DOHH2 (cell line): ENCODE data around the gene NPAS3.

Experiments
- H3F3A ChIP-seq: fragments of 200-600 bp; sonication (generic), shearing (Covaris generic); 2 replicates; pipeline ENCODE4 v1.6.0; 2016; ENCODE audit warnings: antibody characterized with exemption, mild to moderate bottlenecking; ENCODE audit not compliant: control insufficient read depth, insufficient read depth
- H3K27ac ChIP-seq: fragments of 200-600 bp; sonication (generic); 2 replicates; pipeline ENCODE4 v1.5.1; 2014; ENCODE audit warnings: low read depth, mild to moderate bottlenecking, low read length, moderate library complexity
- H3K27me3 ChIP-seq: fragments of 200-600 bp; sonication (generic); 2 replicates; pipeline ENCODE4 v1.6.1; 2014; ENCODE audit warnings: mild to moderate bottlenecking, low read length, mixed read lengths; ENCODE audit not compliant: control insufficient read depth
- H3K36me3 ChIP-seq: fragments of 200-600 bp; sonication (generic); 2 replicates; pipeline ENCODE4 v1.6.1; 2014; ENCODE audit warnings: mild to moderate bottlenecking, low read length, moderate library complexity, mixed read lengths; ENCODE audit not compliant: control insufficient read depth
- H3K4me1 ChIP-seq: fragments of 200-600 bp; sonication (generic); 2 replicates; pipeline ENCODE4 v1.6.1; 2014; ENCODE audit warnings: mild to moderate bottlenecking, low read length, mixed read lengths; ENCODE audit not compliant: control insufficient read depth
- H3K4me2 ChIP-seq: fragments of 200-600 bp; sonication (generic); 2 replicates; pipeline ENCODE4 v1.6.0; 2014; ENCODE audit warnings: mild to moderate bottlenecking, low read length, moderate library complexity
- H3K4me3 ChIP-seq: fragments of 200-600 bp; sonication (generic); 2 replicates; pipeline ENCODE4 v1.5.1; 2014; ENCODE audit warnings: mild to moderate bottlenecking, low read length, mixed read lengths
- H3K79me2 ChIP-seq: fragments of 200-600 bp; sonication (generic); 2 replicates; pipeline ENCODE4 v1.6.1; 2014; ENCODE audit warnings: mild to moderate bottlenecking, low read length, mixed read lengths; ENCODE audit not compliant: control insufficient read depth
- H3K9me2 ChIP-seq: fragments of 200-600 bp; sonication (generic); replicated peaks from 2 replicates; pipeline ENCODE4 v1.6.1; 2014; ENCODE audit warnings: mild to moderate bottlenecking, low read length, mixed read lengths; ENCODE audit not compliant: control insufficient read depth
- H3K9me3 ChIP-seq: fragments of 200-600 bp; sonication (generic); 2 replicates; pipeline ENCODE4 v1.6.1; 2014; ENCODE audit warnings: antibody characterized with exemption, low read length, mixed read lengths; ENCODE audit not compliant: control insufficient read depth, insufficient read depth
- H4K20me1 ChIP-seq: fragments of 200-600 bp; sonication (generic); 2 replicates; pipeline ENCODE4 v1.6.0; 2014; ENCODE audit warnings: low read depth, mild to moderate bottlenecking, antibody characterized with exemption, low read length, moderate library complexity; ENCODE audit not compliant: control insufficient read depth, insufficient read depth
- EZH2phosphoT487 ChIP-seq: fragments of 200-600 bp; sonication (generic); IDR thresholded peaks from 2 replicates; pipeline ENCODE4 v1.6.1; 2017; ENCODE audit warnings: borderline replicate concordance, mild to moderate bottlenecking, antibody characterized with exemption, low read length, moderate library complexity, mixed read lengths
- TF ChIP-seq, protein P1 (sequence below): fragments of 200-600 bp; sonication (generic); IDR thresholded peaks from one replicate; pipeline ENCODE4 v1.5.1; 2014; ENCODE audit warnings: antibody characterized with exemption, mild to moderate bottlenecking, low read depth, low read length; ENCODE audit not compliant: poor library complexity, severe bottlenecking

The NPAS3 gene

DNA sequence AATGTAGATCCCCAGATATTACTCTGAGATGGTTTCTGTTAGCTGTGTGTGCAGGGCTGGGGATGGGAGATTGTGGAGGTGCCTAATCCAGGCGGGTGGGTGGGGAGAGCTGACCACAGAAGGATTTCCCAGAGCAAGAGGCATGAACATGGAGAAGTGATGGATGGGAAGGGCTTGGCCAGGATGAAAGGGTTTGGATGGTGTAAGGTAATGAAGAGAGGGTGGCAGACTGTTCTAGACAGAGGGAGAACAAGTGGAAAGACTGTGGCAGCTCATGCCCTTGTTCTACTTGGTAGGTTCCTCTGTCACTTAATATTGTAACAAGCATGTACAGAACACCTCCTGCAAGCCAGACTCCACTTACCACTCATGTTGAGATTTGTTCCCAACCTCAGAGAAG is 187.8 kb downstream of the NPAS3 start:
- TF ChIP-seq EZH2phosphoT487: no peak
- TF ChIP-seq, protein P1, sequence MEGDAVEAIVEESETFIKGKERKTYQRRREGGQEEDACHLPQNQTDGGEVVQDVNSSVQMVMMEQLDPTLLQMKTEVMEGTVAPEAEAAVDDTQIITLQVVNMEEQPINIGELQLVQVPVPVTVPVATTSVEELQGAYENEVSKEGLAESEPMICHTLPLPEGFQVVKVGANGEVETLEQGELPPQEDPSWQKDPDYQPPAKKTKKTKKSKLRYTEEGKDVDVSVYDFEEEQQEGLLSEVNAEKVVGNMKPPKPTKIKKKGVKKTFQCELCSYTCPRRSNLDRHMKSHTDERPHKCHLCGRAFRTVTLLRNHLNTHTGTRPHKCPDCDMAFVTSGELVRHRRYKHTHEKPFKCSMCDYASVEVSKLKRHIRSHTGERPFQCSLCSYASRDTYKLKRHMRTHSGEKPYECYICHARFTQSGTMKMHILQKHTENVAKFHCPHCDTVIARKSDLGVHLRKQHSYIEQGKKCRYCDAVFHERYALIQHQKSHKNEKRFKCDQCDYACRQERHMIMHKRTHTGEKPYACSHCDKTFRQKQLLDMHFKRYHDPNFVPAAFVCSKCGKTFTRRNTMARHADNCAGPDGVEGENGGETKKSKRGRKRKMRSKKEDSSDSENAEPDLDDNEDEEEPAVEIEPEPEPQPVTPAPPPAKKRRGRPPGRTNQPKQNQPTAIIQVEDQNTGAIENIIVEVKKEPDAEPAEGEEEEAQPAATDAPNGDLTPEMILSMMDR: no peak
- no peaks in the 10 kb centered on the region for H3K9me3 ChIP-seq
- no peaks in the 10 kb centered on the region for H3K27me3 ChIP-seq
- no peak overlapping the region for H3K4me2 ChIP-seq
- H3K4me3 ChIP-seq: no peak overlapping the region
- H3K79me2 ChIP-seq: no peaks in the 10 kb centered on the region
- no peaks in the 10 kb centered on the region for H3K4me1 ChIP-seq
- no peaks in the 10 kb centered on the region for H3F3A ChIP-seq
- H4K20me1 ChIP-seq: no peaks in the 10 kb centered on the region
- H3K9me2 ChIP-seq: no peaks in the 10 kb centered on the region
- no peak overlapping the region for H3K27ac ChIP-seq
- H3K36me3 ChIP-seq: no peaks in the 10 kb centered on the region

DNA sequence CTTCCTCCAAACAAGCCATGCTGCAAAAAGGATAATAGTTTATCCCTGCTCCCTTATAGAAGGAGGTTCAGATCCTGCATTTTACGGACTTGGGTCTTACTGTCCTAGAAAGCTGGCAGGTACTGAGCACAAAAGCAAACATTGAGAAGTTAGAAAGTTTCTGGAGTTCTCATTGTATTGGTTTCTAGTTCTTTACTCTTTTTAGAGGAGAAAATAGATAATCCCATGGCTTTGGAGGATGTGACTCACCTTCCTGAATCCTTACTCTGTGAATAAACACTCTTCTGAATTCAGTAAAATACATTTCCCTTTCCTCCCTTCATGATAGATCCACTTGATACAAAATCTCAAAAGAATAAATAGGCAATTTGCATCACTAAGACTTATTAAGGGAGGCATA is 188.9 kb downstream of the NPAS3 start:
- H3K79me2 ChIP-seq: no peaks in the 10 kb centered on the region
- TF ChIP-seq, protein P1: no peak
- no peak for TF ChIP-seq EZH2phosphoT487
- H3K9me2 ChIP-seq: no peaks in the 10 kb centered on the region
- H3K27ac ChIP-seq: no peak overlapping the region
- H3K36me3 ChIP-seq: no peaks in the 10 kb centered on the region
- H4K20me1 ChIP-seq: no peaks in the 10 kb centered on the region
- no peaks in the 10 kb centered on the region for H3K9me3 ChIP-seq
- H3K4me3 ChIP-seq: no peak overlapping the region
- H3K27me3 ChIP-seq: no peaks in the 10 kb centered on the region
- no peaks in the 10 kb centered on the region for H3K4me1 ChIP-seq
- no peaks in the 10 kb centered on the region for H3F3A ChIP-seq
- H3K4me2 ChIP-seq: no peak overlapping the region

DNA sequence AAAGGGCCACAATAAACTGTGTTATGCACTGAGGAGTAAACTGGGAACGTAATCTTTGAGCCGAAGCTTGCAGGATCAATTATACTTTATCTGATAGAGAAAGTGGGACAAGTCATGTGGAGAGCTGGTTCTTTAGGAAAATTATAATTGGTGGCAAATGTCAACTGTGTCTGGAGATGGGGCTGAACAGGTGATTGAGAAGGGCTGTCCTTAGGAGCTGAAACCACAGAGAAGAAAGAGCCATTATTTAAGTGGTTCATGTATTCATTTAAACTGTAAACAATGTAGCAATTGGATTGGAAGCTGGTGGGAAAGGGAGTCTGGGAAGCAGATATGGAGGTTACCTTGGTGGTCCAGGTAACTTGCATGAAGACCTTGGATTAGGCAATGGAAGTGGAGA is 193.1 kb downstream of the NPAS3 start:
- no peaks in the 10 kb centered on the region for H3K36me3 ChIP-seq
- TF ChIP-seq, protein P1: no peak
- no peaks in the 10 kb centered on the region for H3F3A ChIP-seq
- no peaks in the 10 kb centered on the region for H3K27me3 ChIP-seq
- no peaks in the 10 kb centered on the region for H3K4me1 ChIP-seq
- H3K27ac ChIP-seq: no peak overlapping the region
- no peaks in the 10 kb centered on the region for H3K9me2 ChIP-seq
- no peaks in the 10 kb centered on the region for H3K79me2 ChIP-seq
- H3K4me3 ChIP-seq: no peak overlapping the region
- no peaks in the 10 kb centered on the region for H3K9me3 ChIP-seq
- H3K4me2 ChIP-seq: no peak overlapping the region
- no peaks in the 10 kb centered on the region for H4K20me1 ChIP-seq

DNA sequence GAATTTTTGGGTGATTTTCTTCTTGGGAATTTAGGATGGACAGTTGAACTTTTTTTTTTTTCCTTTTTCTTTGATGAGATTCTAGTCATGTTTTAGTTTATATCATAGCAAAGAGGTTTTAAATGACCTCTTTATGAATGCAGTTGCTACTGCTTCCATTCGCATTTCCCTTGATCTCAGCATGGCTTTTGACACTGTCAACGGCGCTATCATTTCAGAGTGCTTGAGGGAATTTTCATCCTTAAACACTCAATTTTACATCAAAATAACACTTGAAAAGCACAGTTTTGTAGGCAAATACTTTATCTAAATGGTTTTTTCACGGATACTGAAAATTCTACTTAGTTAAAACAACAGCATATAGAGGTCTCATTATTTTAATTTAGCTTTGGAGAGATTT is 195.5 kb downstream of the NPAS3 start:
- H3K9me2 ChIP-seq: no peaks in the 10 kb centered on the region
- no peak for TF ChIP-seq EZH2phosphoT487
- TF ChIP-seq, protein P1: no peak
- H3K4me3 ChIP-seq: no peak overlapping the region
- H3K36me3 ChIP-seq: no peaks in the 10 kb centered on the region
- no peaks in the 10 kb centered on the region for H3F3A ChIP-seq
- no peak overlapping the region for H3K4me2 ChIP-seq
- no peaks in the 10 kb centered on the region for H3K9me3 ChIP-seq
- H4K20me1 ChIP-seq: no peaks in the 10 kb centered on the region
- no peak overlapping the region for H3K27ac ChIP-seq
- no peaks in the 10 kb centered on the region for H3K79me2 ChIP-seq
- no peaks in the 10 kb centered on the region for H3K4me1 ChIP-seq
- H3K27me3 ChIP-seq: no peaks in the 10 kb centered on the region
